ENCODE results near the gene NRXN3. TPM values are rescaled to one million over a fixed set of nuclear protein-coding genes. Genes with fewer than 3 reads are reported as not detected.

NRXN3 gene
- total RNA-seq, 1 experiment from 2014 or later = not detected

- DNase-seq (ENCODE audit: low read depth, low spot score) (no peak), ATAC-seq (no peak)
- ChIA-PET CTCF (no interaction called here), POLR2A (no interaction called here)
- no peaks in the 10 kb centered on the region for H3K9me3 ChIP-seq (ENCODE audit: control insufficient read depth, insufficient read depth, low read depth, low read length)
- intact Hi-C loops (cut with micrococcal nuclease; ENCODE audit: unreplicated experiment) (no loop called here), in situ Hi-C loops (cut with HindIII; ENCODE audit: low pct_unique_long_range_greater_than_20kb, low sequenced_read_pairs) (no loop called here)
- no peak overlapping the region for H3K4me3 ChIP-seq (ENCODE audit: low read depth in 2 of 2, low read length in 2 of 2)
- H3K36me3 ChIP-seq (ENCODE audit: control insufficient read depth, insufficient read depth, low read length) = no peaks in the 10 kb centered on the region
- no TSS peak for BruUV-seq (replicated peaks)
- no peaks in the 10 kb centered on the region for H3K27me3 ChIP-seq (ENCODE audit: control insufficient read depth, insufficient read depth, low read length)
- H3K4me1 ChIP-seq (ENCODE audit: control insufficient read depth, insufficient read depth, low read length) = no peaks in the 10 kb centered on the region
- H3K27ac ChIP-seq (ENCODE audit: low read length) = no peak overlapping the region
- no peak for TF ChIP-seq TCF7L2 (IDR thresholded peaks at IDR 0.05; ENCODE audit: low read depth, low read length)
- TF ChIP-seq SIN3A (IDR thresholded peaks at IDR 0.05; ENCODE audit: borderline replicate concordance, insufficient read depth, low read depth, low read length) = no peak
- TF ChIP-seq REST (IDR thresholded peaks at IDR 0.05; ENCODE audit: insufficient read depth in 1 of 2, low read depth in 2 of 2, low read length in 1 of 2) = no peak
- no peak for TF ChIP-seq POLR2AphosphoS5 (IDR thresholded peaks at IDR 0.05; ENCODE audit: low read depth, low read length)
- no peak for TF ChIP-seq CTCF (IDR thresholded peaks at IDR 0.05)
These were observed 1711.1 kb downstream of the NRXN3 start for GRCh38 chr14:79881299-79881698.

GRCh38 chr14:79890527-79890926 lies 1720.4 kb downstream of the NRXN3 start:
- Histone ChIP-seq H3K9me3 (ENCODE audit: control insufficient read depth, insufficient read depth, low read depth, low read length) (no peaks in the 10 kb centered on the region), H3K27ac (ENCODE audit: low read length) (no peak overlapping the region), H3K4me3 (ENCODE audit: low read depth in 2 of 2, low read length in 2 of 2) (no peak overlapping the region), H3K4me1 (ENCODE audit: control insufficient read depth, insufficient read depth, low read length) (no peaks in the 10 kb centered on the region), H3K27me3 (ENCODE audit: control insufficient read depth, insufficient read depth, low read length) (no peaks in the 10 kb centered on the region), H3K36me3 (ENCODE audit: control insufficient read depth, insufficient read depth, low read length) (no peaks in the 10 kb centered on the region)
- TF ChIP-seq SIN3A (IDR thresholded peaks at IDR 0.05; ENCODE audit: borderline replicate concordance, insufficient read depth, low read depth, low read length) = no peak
- TF ChIP-seq TCF7L2 (IDR thresholded peaks at IDR 0.05; ENCODE audit: low read depth, low read length) = no peak
- TF ChIP-seq REST (IDR thresholded peaks at IDR 0.05; ENCODE audit: insufficient read depth in 1 of 2, low read depth in 2 of 2, low read length in 1 of 2) = no peak
- no peak for TF ChIP-seq CTCF (IDR thresholded peaks at IDR 0.05)
- no peak for TF ChIP-seq POLR2AphosphoS5 (IDR thresholded peaks at IDR 0.05; ENCODE audit: low read depth, low read length)
- no TSS peak for BruUV-seq (replicated peaks)
- DNase-seq (ENCODE audit: low read depth, low spot score) = no peak
- ChIA-PET POLR2A (no interaction called here), CTCF (no interaction called here)
- in situ Hi-C loops (cut with HindIII; ENCODE audit: low pct_unique_long_range_greater_than_20kb, low sequenced_read_pairs) (no loop called here), intact Hi-C loops (cut with micrococcal nuclease; ENCODE audit: unreplicated experiment) (no loop called here)
- ATAC-seq = no peak

Measured in Panc1 (cell line).